ENCODE data around the gene KAZN. TPM values are rescaled to one million over a fixed set of nuclear protein-coding genes. Genes with fewer than 3 reads are reported as not detected.

The KAZN gene
- total RNA-seq, 1 experiment from 2014 or later = 2.4 TPM

DNA sequence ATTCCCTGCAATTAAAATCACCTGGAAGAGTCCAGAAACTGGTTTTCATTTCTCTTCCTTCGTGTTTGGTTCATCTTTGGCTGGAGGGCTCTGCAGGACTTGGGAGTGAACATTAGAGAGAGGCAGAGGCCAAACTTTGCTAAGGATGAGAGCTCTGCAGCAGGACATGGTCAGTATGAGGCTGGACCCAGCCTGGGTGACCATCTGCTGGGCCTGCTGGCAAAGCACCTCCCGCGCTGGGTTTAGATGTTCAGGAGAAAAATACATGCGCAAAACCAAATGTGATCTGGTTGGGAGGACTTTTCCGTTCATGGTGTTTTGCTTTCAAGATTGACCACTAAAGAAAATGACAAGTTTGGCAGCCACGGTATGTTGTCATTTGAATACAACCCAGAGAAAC is 15.9 kb downstream of the KAZN start:
- intact Hi-C loops (cut with micrococcal nuclease; ENCODE audit: unreplicated experiment) = no loop called here
- DNase-seq = no peak
- Histone ChIP-seq H3K27me3 (replicated peaks; ENCODE audit: control insufficient read depth, insufficient read depth, low read length) (no peaks in the 10 kb centered on the region), H3K4me3 (ENCODE audit: low read depth, low read length) (no peak overlapping the region), H3K36me3 (ENCODE audit: control insufficient read depth, insufficient read depth, low read length) (no peaks in the 10 kb centered on the region), H3K9me3 (no peaks in the 10 kb centered on the region), H3K4me1 (no peaks in the 10 kb centered on the region)
- Mint-ChIP-seq H3K36me3 (ENCODE audit: insufficient read depth, unreplicated experiment) (no peaks in the 10 kb centered on the region), H3K27ac (ENCODE audit: unreplicated experiment) (no peak overlapping the region), H3K27me3 (ENCODE audit: insufficient read depth, unreplicated experiment) (peaks cover 4% of the 10 kb centered on the region), H3K4me1 (ENCODE audit: low read depth, unreplicated experiment) (no peaks in the 10 kb centered on the region), H3K9me3 (ENCODE audit: unreplicated experiment) (no peaks in the 10 kb centered on the region), H3K4me3 (ENCODE audit: unreplicated experiment) (no peak overlapping the region)
- CTCF ChIA-PET = no interaction called here
- TF ChIP-seq, protein P1, sequence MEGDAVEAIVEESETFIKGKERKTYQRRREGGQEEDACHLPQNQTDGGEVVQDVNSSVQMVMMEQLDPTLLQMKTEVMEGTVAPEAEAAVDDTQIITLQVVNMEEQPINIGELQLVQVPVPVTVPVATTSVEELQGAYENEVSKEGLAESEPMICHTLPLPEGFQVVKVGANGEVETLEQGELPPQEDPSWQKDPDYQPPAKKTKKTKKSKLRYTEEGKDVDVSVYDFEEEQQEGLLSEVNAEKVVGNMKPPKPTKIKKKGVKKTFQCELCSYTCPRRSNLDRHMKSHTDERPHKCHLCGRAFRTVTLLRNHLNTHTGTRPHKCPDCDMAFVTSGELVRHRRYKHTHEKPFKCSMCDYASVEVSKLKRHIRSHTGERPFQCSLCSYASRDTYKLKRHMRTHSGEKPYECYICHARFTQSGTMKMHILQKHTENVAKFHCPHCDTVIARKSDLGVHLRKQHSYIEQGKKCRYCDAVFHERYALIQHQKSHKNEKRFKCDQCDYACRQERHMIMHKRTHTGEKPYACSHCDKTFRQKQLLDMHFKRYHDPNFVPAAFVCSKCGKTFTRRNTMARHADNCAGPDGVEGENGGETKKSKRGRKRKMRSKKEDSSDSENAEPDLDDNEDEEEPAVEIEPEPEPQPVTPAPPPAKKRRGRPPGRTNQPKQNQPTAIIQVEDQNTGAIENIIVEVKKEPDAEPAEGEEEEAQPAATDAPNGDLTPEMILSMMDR (IDR thresholded peaks at IDR 0.05; ENCODE audit: insufficient read depth in 1 of 2, low read depth in 1 of 2, low read length in 1 of 2, severe bottlenecking in 1 of 2, unreplicated experiment in 1 of 2) = no peak
- BruUV-seq (replicated peaks) = no TSS peak
- POLR2A ChIA-PET = no interaction called here

DNA sequence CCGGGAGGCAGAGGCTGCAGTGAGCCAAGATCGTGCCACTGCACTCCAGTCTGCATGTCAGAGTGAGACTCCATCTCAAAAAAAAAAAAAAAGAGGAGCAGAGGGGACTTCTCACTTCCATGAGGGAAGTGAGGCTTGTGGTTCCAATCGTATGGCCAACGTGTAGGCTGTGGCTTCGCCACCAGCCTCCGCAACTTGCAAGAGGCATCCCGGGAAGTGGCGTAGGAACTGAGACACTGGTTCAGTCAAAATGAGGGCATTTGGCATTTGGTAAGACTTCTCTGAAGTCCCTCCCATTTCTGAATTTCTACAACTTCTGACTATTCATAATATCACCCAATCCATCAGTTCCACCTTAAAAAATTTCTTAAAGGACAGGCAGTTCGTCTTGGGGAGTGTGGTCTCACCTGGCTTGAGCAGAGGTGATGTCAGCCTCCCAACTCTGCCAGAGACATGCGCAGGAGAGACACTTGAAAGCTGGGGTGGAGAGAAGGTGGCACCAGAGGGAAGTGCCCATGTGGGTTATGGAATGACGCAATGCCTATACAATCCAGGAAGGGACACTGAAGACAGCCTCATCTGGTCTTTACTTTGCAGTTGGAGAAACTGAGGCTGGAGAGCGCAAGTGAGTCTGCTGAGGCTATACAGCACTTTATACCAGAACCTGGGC is 17.2 kb downstream of the KAZN start:
- CTCF ChIA-PET = no interaction called here

DNA sequence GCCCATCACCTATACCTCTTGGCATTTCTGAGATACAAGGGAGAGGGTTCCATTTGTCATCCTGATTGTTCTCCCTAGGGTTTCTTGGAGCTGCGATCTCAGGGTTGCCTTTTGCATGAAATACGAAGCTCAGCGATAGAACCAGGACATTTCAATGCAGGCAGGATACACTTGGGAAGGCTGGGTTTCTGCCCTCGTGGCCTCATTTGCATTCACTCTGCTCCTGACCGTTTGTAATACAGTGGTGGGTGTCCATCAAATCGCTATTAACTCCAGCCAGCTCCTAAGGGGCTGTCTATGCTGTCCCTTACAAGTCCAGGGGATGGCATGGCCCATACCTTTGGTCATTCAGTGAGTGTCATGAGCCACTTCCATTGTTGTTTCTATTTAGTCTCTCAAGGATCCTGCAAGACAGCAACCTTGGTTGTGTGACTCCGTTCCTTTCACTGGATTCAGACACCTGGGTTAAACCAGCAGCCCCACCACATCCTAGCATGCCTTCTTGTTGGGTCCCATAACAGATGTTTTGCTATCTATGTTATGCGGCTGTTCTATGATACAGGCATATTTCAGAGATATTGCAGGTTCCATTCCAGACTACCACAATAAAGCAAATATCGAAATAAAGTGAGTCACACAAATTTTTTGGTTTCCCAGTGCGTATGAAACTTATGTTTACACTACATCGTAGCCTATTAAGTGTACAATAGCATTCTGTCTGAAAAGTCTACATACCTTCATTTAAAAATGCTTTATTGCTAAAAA is 18.3 kb downstream of the KAZN start:
- ChIA-PET CTCF (no interaction called here), POLR2A (no interaction called here)
- TF ChIP-seq, protein P1 (IDR thresholded peaks at IDR 0.05; ENCODE audit: insufficient read depth in 1 of 2, low read depth in 1 of 2, low read length in 1 of 2, severe bottlenecking in 1 of 2, unreplicated experiment in 1 of 2) = no peak
- Mint-ChIP-seq H3K9me3 (ENCODE audit: unreplicated experiment) (no peaks in the 10 kb centered on the region), H3K4me3 (ENCODE audit: unreplicated experiment) (no peak overlapping the region), H3K36me3 (ENCODE audit: insufficient read depth, unreplicated experiment) (no peaks in the 10 kb centered on the region), H3K27ac (ENCODE audit: unreplicated experiment) (no peak overlapping the region), H3K27me3 (ENCODE audit: insufficient read depth, unreplicated experiment) (peaks cover 8% of the 10 kb centered on the region), H3K4me1 (ENCODE audit: low read depth, unreplicated experiment) (no peaks in the 10 kb centered on the region)
- Histone ChIP-seq H3K27me3 (replicated peaks; ENCODE audit: control insufficient read depth, insufficient read depth, low read length) (no peaks in the 10 kb centered on the region), H3K4me3 (ENCODE audit: low read depth, low read length) (no peak overlapping the region), H3K4me1 (no peaks in the 10 kb centered on the region), H3K36me3 (ENCODE audit: control insufficient read depth, insufficient read depth, low read length) (no peaks in the 10 kb centered on the region), H3K9me3 (no peaks in the 10 kb centered on the region)
- DNase-seq = no peak
- intact Hi-C loops (cut with micrococcal nuclease; ENCODE audit: unreplicated experiment) = no loop called here
- BruUV-seq (replicated peaks) = no TSS peak

More for the DNA sequence above, 17.2 kb downstream of the KAZN start:
- H3K9me3 Mint-ChIP-seq (ENCODE audit: unreplicated experiment) = no peaks in the 10 kb centered on the region
- Histone ChIP-seq H3K27me3 (replicated peaks; ENCODE audit: control insufficient read depth, insufficient read depth, low read length) (no peaks in the 10 kb centered on the region), H3K9me3 (no peaks in the 10 kb centered on the region), H3K4me3 (ENCODE audit: low read depth, low read length) (no peak overlapping the region), H3K4me1 (no peaks in the 10 kb centered on the region), H3K36me3 (ENCODE audit: control insufficient read depth, insufficient read depth, low read length) (no peaks in the 10 kb centered on the region)
- intact Hi-C loops (cut with micrococcal nuclease; ENCODE audit: unreplicated experiment) = no loop called here
- no TSS peak for BruUV-seq (replicated peaks)
- TF ChIP-seq, protein P1 (IDR thresholded peaks at IDR 0.05; ENCODE audit: insufficient read depth in 1 of 2, low read depth in 1 of 2, low read length in 1 of 2, severe bottlenecking in 1 of 2, unreplicated experiment in 1 of 2) = no peak
- POLR2A ChIA-PET = no interaction called here
- H3K36me3 Mint-ChIP-seq (ENCODE audit: insufficient read depth, unreplicated experiment) = no peaks in the 10 kb centered on the region
- no peak overlapping the region for H3K4me3 Mint-ChIP-seq (ENCODE audit: unreplicated experiment)
- peaks cover 8% of the 10 kb centered on the region for H3K27me3 Mint-ChIP-seq (ENCODE audit: insufficient read depth, unreplicated experiment)
- no peak for DNase-seq
- no peaks in the 10 kb centered on the region for H3K4me1 Mint-ChIP-seq (ENCODE audit: low read depth, unreplicated experiment)
- H3K27ac Mint-ChIP-seq (ENCODE audit: unreplicated experiment) = no peak overlapping the region

Measured in Caco-2 (cell line).